Heart left ventricle (tissue), 13 donors: ENCODE data around the gene KNCN.

Experiments
- CTCF ChIP-seq, 12 donors: fragments of 200-600 bp; sonication (generic) in 4 of 12; IDR thresholded peaks; one replicate each; pipeline versions ENCODE4 v1.5.0 to v1.8.0; 2018 to 2022; ENCODE audit warnings: antibody characterized with exemption in 12 of 12, mild to moderate bottlenecking in 5 of 12
- POLR2A ChIP-seq, 2 donors: fragments of 450-650 bp; IDR thresholded peaks; one replicate each; pipeline ENCODE4 v1.6.1; 2017; ENCODE audit warnings: antibody characterized with exemption in 2 of 2, mild to moderate bottlenecking in 2 of 2, moderate library complexity in 2 of 2
- donor health status: ischemic (EF 13 %, LVEDD 7.1; RV severe dilation, severe dysfunction).
- donor health status: DM: no; HTN: yes; CAD: no.
- donor health status: DM: no; HTN: no; CAD: no.
- donor health status: ischemic (EF 25% LVEDD 6.9; RV normal size, moderate dysfunction).
- donor health status: ischemic (EF 25% LVEDD 5.7; RV mildly dilated, moderate dysfunction).
- donor health status: ischemic (EF 35%, LVEDD 5.7; RV mildly dilated, moderate dysfunction).
- donor health status: nonischemic (EF 11% LVEDD 7.7; RV severe dilation, severe dysfunction).
- donor health status: DM: yes; HTN: yes; CAD: no.
- donor health status: PGD.
- donor health status: ischemic (EF 29% LVEDD 5.4; RV normal size, mild dysfunction).
- donor health status: nonischemic (EF 23%, LVEDD 6.1; RV moderate dilation, normal function).

- no peak for TF ChIP-seq CTCF (IDR thresholded peaks at IDR 0.05)
- no peak for TF ChIP-seq POLR2A (IDR thresholded peaks at IDR 0.05)
Observed at GRCh38 chr1:46555826-46556619, 4.6 kb upstream of the KNCN start.
